OCI-LY7 (cell line): Measurements from ENCODE around the gene HNF1A. TPM values are rescaled to one million over a fixed set of nuclear protein-coding genes. Genes with fewer than 3 reads are reported as not detected.

Experiments
- BruUV-seq: library from RNA; stranded (reverse); fragments of 400-500 nt; replicated peaks from 2 replicates; lab custom pipeline; 2021; lab: Mats Ljungman, UMichigan
- CTCF ChIA-PET: fragments of 300-600 bp; sonication (Branson Sonifier 250); formaldehyde crosslinking; loops from one replicate; lab custom pipeline; 2022; ENCODE audit warnings: antibody characterized with exemption; ENCODE audit not compliant: unreplicated experiment; lab: Charles Lee
- POLR2A ChIA-PET: fragments of 300-600 bp; sonication (Branson Sonifier 250); formaldehyde crosslinking; loops from one replicate; lab custom pipeline; 2022; ENCODE audit warnings: antibody characterized with exemption; lab: Charles Lee
- DNase-seq: peaks from one replicate; pipeline ENCODE4 v3.0.0-alpha.2; 2015; ENCODE audit warnings: low spot score
- H2AFZ ChIP-seq: fragments of 200-600 bp; sonication (generic), shearing (Covaris generic); 2 replicates; pipeline ENCODE4 v1.6.1; 2014; ENCODE audit warnings: mild to moderate bottlenecking, antibody characterized with exemption, low read length, moderate library complexity
- H3K27ac ChIP-seq: fragments of 200-600 bp; sonication (generic); 2 replicates; pipeline ENCODE4 v1.5.1; 2014; ENCODE audit warnings: mixed run types, low read depth, mild to moderate bottlenecking, moderate library complexity, low read length, inconsistent platforms; ENCODE audit not compliant: poor library complexity, severe bottlenecking
- H3K36me3 ChIP-seq: fragments of 200-600 bp; sonication (generic); 2 replicates; pipeline ENCODE4 v1.6.1; 2014; ENCODE audit warnings: mild to moderate bottlenecking, antibody characterized with exemption, low read length, moderate library complexity, mixed read lengths; ENCODE audit not compliant: insufficient read depth
- H3K4me1 ChIP-seq: fragments of 200-600 bp; sonication (generic); 2 replicates; pipeline ENCODE4 v1.5.1; 2014; ENCODE audit warnings: mild to moderate bottlenecking, low read length; ENCODE audit not compliant: insufficient read depth, poor library complexity, severe bottlenecking
- H3K4me2 ChIP-seq: fragments of 200-600 bp; sonication (generic); 2 replicates; pipeline ENCODE4 v1.6.1; 2014; ENCODE audit warnings: mild to moderate bottlenecking, low read length
- H3K4me3 ChIP-seq: fragments of 200-600 bp; sonication (generic); 2 replicates; pipeline ENCODE4 v1.5.1; 2014; ENCODE audit warnings: mild to moderate bottlenecking, low read depth, low read length; ENCODE audit not compliant: poor library complexity, severe bottlenecking
- H3K79me2 ChIP-seq: fragments of 200-600 bp; sonication (generic); 2 replicates; pipeline ENCODE4 v1.6.1; 2016; ENCODE audit warnings: low read depth, mild to moderate bottlenecking, low read length, moderate library complexity, mixed read lengths; ENCODE audit not compliant: insufficient read depth
- H3K9me2 ChIP-seq: fragments of 200-600 bp; sonication (generic); 2 replicates; pipeline ENCODE4 v1.6.1; 2016; ENCODE audit warnings: mild to moderate bottlenecking, low read length, mixed read lengths; ENCODE audit not compliant: insufficient read depth
- H3K9me3 ChIP-seq: fragments of 200-600 bp; sonication (generic); 2 replicates; pipeline ENCODE4 v1.6.1; 2014; ENCODE audit warnings: mild to moderate bottlenecking, mixed run types, low read length, mixed read lengths
- H4K20me1 ChIP-seq: fragments of 200-600 bp; sonication (generic); 2 replicates; pipeline ENCODE4 v1.6.1; 2014; ENCODE audit warnings: mild to moderate bottlenecking, antibody characterized with exemption, low read length, moderate library complexity, mixed read lengths; ENCODE audit not compliant: insufficient read depth
- CTCF ChIP-seq: fragments of 200-600 bp; sonication (generic); conservative IDR thresholded peaks from 2 replicates; pipeline ENCODE4 v1.5.1; 2014; ENCODE audit warnings: mild to moderate bottlenecking, antibody characterized with exemption, low read length, moderate library complexity, mixed read lengths
- EZH2phosphoT487 ChIP-seq: fragments of 200-600 bp; sonication (generic); IDR thresholded peaks from 2 replicates; pipeline ENCODE4 v1.6.1; 2018; ENCODE audit warnings: low read depth, borderline replicate concordance, mild to moderate bottlenecking, mixed run types, antibody characterized with exemption, low read length, moderate library complexity, mixed read lengths
- intact Hi-C: fragments of 100-400 bp; cut with micrococcal nuclease; formaldehyde crosslinking; loops from one replicate; pipeline ENCODE4 v1.10.0; 2022; ENCODE audit not compliant: unreplicated experiment
- total RNA-seq, 2 experiments: library from RNA; depleted of rRNA in 1 of 2; stranded (reverse); fragments of >200 nt in 1 of 2; shearing (Covaris generic) in 1 of 2; gene quantifications; 2 replicates each; pipeline ENCODE4 v1.2.3, GENCODE V29; 2014 to 2022

HNF1A gene
- total RNA-seq, 2 experiments from 2014 or later, result not detected

- peaks cover 54% of the 10 kb centered on the region for H3K36me3 ChIP-seq
- DNase-seq, result no peak
Measured at GRCh38 chr12:121011820-121012219, 33.5 kb downstream of the HNF1A start.

GRCh38 chr12:121013715-121014114, 35.4 kb downstream of the HNF1A start:
- Histone ChIP-seq H3K79me2 (peaks cover 16% of the 10 kb centered on the region), H4K20me1 (no peaks in the 10 kb centered on the region), H3K36me3 (peaks cover 35% of the 10 kb centered on the region), H3K27ac (no peak overlapping the region), H3K4me3 (no peak overlapping the region), H3K4me2 (no peak overlapping the region), H3K4me1 (peaks cover 11% of the 10 kb centered on the region), H3K9me2 (no peaks in the 10 kb centered on the region), H2AFZ (no peak overlapping the region), H3K9me3 (no peaks in the 10 kb centered on the region)
- ChIA-PET CTCF (no interaction called here), POLR2A (interaction anchor here (0.6 kb wide), 1 partner anchor 549 kb away, joined by 5 read pairs; no protein-coding TSS in a partner anchor)
- DNase-seq, result peak; percentile 16
- intact Hi-C loops, result no loop called here
- TF ChIP-seq EZH2phosphoT487 (no peak), CTCF (peak; percentile 59)
- no TSS peak for BruUV-seq

More at GRCh38 chr12:121011820-121012219, 33.5 kb downstream of the HNF1A start:
- CTCF ChIA-PET, result no interaction called here
- no TSS peak for BruUV-seq
- Histone ChIP-seq H3K9me2 (no peaks in the 10 kb centered on the region), H3K4me3 (no peak overlapping the region), H3K9me3 (no peaks in the 10 kb centered on the region), H3K4me2 (no peak overlapping the region), H3K4me1 (peaks cover 11% of the 10 kb centered on the region), H3K79me2 (peaks cover 16% of the 10 kb centered on the region), H2AFZ (no peak overlapping the region), H4K20me1 (no peaks in the 10 kb centered on the region), H3K27ac (no peak overlapping the region)
- no peak for TF ChIP-seq CTCF
- TF ChIP-seq EZH2phosphoT487, result no peak
- intact Hi-C loops, result no loop called here
- POLR2A ChIA-PET, result no interaction called here
